ENCODE results near the gene TMIGD1. TPM values are rescaled to one million over a fixed set of nuclear protein-coding genes. Genes with fewer than 3 reads are reported as not detected.

Gene TMIGD1
- total RNA-seq, 1 donor from 2014 or later = not detected

GRCh38 chr17:30334421-30334820 is 564 bp upstream of the TMIGD1 start:
- Histone ChIP-seq H3K9me3 (no peaks in the 10 kb centered on the region), H3K4me3 (no peak overlapping the region), H3K27ac (no peak overlapping the region), H3K4me1 (no peaks in the 10 kb centered on the region), H3K27me3 (no peaks in the 10 kb centered on the region), H3K36me3 (no peaks in the 10 kb centered on the region)
- ATAC-seq = no peak
- DNase-seq = no peak
- intact Hi-C loops (cut with DNase I) = no loop called here
- TF ChIP-seq, protein P1, sequence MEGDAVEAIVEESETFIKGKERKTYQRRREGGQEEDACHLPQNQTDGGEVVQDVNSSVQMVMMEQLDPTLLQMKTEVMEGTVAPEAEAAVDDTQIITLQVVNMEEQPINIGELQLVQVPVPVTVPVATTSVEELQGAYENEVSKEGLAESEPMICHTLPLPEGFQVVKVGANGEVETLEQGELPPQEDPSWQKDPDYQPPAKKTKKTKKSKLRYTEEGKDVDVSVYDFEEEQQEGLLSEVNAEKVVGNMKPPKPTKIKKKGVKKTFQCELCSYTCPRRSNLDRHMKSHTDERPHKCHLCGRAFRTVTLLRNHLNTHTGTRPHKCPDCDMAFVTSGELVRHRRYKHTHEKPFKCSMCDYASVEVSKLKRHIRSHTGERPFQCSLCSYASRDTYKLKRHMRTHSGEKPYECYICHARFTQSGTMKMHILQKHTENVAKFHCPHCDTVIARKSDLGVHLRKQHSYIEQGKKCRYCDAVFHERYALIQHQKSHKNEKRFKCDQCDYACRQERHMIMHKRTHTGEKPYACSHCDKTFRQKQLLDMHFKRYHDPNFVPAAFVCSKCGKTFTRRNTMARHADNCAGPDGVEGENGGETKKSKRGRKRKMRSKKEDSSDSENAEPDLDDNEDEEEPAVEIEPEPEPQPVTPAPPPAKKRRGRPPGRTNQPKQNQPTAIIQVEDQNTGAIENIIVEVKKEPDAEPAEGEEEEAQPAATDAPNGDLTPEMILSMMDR (IDR thresholded peaks at IDR 0.05) = no peak

- no peaks in the 10 kb centered on the region for H3K9me3 ChIP-seq
- no peaks in the 10 kb centered on the region for H3K36me3 ChIP-seq
- no peak overlapping the region for H3K27ac ChIP-seq
- TF ChIP-seq, protein P1 (IDR thresholded peaks at IDR 0.05) = no peak
- DNase-seq (no peak), ATAC-seq (no peak)
- H3K4me1 ChIP-seq = no peaks in the 10 kb centered on the region
- intact Hi-C loops (cut with DNase I) = no loop called here
- H3K4me3 ChIP-seq = no peak overlapping the region
- H3K27me3 ChIP-seq = no peaks in the 10 kb centered on the region
Observed at GRCh38 chr17:30332057-30332542, 1.8 kb downstream of the TMIGD1 start.

GRCh38 chr17:30326809-30327208 is 7.0 kb downstream of the TMIGD1 start:
- ATAC-seq (no peak), DNase-seq (no peak)
- Histone ChIP-seq H3K36me3 (no peaks in the 10 kb centered on the region), H3K4me3 (no peak overlapping the region), H3K9me3 (no peaks in the 10 kb centered on the region), H3K4me1 (no peaks in the 10 kb centered on the region), H3K27ac (no peak overlapping the region), H3K27me3 (no peaks in the 10 kb centered on the region)
- intact Hi-C loops (cut with DNase I) = no loop called here
- TF ChIP-seq, protein P1 (IDR thresholded peaks at IDR 0.05) = no peak

DNA sequence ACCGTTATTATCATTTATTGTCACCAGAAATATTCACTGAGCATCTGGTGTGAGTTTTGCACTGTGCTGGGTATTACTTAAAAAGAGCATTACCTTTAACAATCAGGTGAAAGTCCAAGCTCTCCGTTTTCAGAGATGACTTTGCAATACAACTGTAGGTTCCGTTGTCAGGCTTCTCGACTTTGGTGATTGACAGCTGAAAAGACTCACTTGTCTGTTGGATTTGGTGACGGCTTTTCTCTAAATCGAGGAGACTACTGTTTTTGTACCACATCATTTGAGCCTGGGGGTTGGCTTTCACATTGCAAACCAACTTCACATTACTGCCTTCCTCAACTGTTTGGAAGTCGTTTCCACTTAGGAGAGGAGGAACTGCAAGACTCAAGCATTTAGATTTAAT is 9.1 kb downstream of the TMIGD1 start:
- H3K4me3 ChIP-seq = no peak overlapping the region
- H3K4me1 ChIP-seq = no peaks in the 10 kb centered on the region
- TF ChIP-seq, protein P1 (IDR thresholded peaks at IDR 0.05) = no peak
- ATAC-seq = no peak
- no peak for DNase-seq
- intact Hi-C loops (cut with DNase I) = no loop called here
- H3K36me3 ChIP-seq = no peaks in the 10 kb centered on the region
- no peaks in the 10 kb centered on the region for H3K9me3 ChIP-seq
- H3K27ac ChIP-seq = no peak overlapping the region
- H3K27me3 ChIP-seq = no peaks in the 10 kb centered on the region

DNA sequence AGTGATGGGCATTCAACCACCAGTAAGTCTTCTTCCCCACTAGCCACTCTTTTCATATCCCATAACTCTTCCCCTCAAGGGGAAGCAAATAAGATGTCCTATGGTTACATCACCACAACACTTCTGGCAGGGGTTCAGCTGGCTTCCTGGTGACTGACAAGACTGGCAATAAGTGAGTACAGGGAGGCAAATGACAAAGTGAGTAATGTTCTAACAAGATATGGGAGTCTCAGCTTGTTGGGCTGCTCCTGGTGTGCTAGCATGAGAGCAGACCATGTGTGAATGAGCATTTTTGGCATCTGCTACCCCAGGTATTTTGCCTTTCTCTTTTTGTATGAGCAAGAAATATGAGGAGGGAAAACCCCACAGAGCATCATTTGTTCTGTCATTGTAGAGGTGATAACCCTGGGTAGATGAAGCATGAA is 9.9 kb downstream of the TMIGD1 start:
- DNase-seq (no peak), ATAC-seq (peak; percentile 57)
- intact Hi-C loops (cut with DNase I) = no loop called here
- Histone ChIP-seq H3K4me3 (no peak overlapping the region), H3K9me3 (no peaks in the 10 kb centered on the region), H3K36me3 (no peaks in the 10 kb centered on the region), H3K27ac (no peak overlapping the region), H3K4me1 (no peaks in the 10 kb centered on the region), H3K27me3 (no peaks in the 10 kb centered on the region)
- TF ChIP-seq, protein P1 (IDR thresholded peaks at IDR 0.05) = no peak

All from upper lobe of right lung (tissue), 1 donor.